ENCODE data around the gene HIF3A. TPM values are rescaled to one million over a fixed set of nuclear protein-coding genes. Genes with fewer than 3 reads are reported as not detected.

The HIF3A gene
- total and polyA plus RNA-seq, 2 of the 4 experiments (the other 2 are of a cell fraction) = 0.02 TPM; not detected in 1

DNA sequence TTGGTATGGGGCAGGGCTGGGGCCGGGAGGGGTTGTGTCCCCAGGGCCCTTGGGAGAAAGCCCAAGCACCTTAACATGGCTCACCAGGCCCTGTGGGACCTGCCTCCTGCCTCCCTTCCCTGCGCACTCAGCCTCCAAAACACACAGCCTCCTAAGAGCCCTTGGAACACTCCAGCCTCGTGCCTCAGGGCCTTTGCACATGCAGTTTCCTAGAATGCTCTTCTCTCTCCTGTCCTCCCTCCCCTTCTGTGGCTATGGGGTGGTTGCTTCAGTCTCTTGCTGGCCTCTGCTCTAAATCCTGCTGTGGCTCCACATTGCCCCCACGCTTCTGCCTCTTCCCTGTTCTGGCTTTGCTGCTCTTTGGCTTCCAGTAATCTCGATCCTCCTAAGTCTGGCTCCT, 23.7 kb downstream of the HIF3A start:
- Histone ChIP-seq H3K4me3 (ENCODE audit: insufficient read depth, low read depth, low read length) (no peak overlapping the region), H3K14ac (replicated peaks; ENCODE audit: low read depth, low read length) (no peak overlapping the region), H3K36me3 (ENCODE audit: control insufficient read depth, insufficient read depth, low read length) (no peaks in the 10 kb centered on the region), H3K4ac (ENCODE audit: low read depth, low read length) (no peak overlapping the region), H2AK9ac (replicated peaks; ENCODE audit: low read depth, low read length, poor library complexity) (no peak overlapping the region), H3K9me1 (ENCODE audit: insufficient read depth, low read length) (no peaks in the 10 kb centered on the region), H3K27ac (ENCODE audit: insufficient read depth, low read length) (no peak overlapping the region), H2BK15ac (ENCODE audit: low read depth, low read length) (no peak overlapping the region), H2AK5ac (ENCODE audit: low read depth, low read length) (no peak overlapping the region), H3K9me3 (ENCODE audit: control insufficient read depth, insufficient read depth, low read length) (no peaks in the 10 kb centered on the region; the same call in none of the 2 replicates), H3K56ac (ENCODE audit: extremely low read depth, insufficient read depth, low read length) (no peak overlapping the region), H2BK20ac (ENCODE audit: low read depth, low read length) (no peak overlapping the region), H2AFZ (replicated peaks; ENCODE audit: low read length, poor library complexity) (no peak overlapping the region), H4K8ac (ENCODE audit: low read depth in 2 of 2, low read length in 2 of 2) (no peak overlapping the region), H3K4me1 (ENCODE audit: control insufficient read depth, insufficient read depth, low read length) (no peaks in the 10 kb centered on the region), H4K5ac (ENCODE audit: low read depth, low read length) (no peak overlapping the region), H3K9ac (ENCODE audit: low read depth, low read length) (no peak overlapping the region), H3K79me1 (ENCODE audit: low read depth in 1 of 2, low read length in 2 of 2) (no peaks in the 10 kb centered on the region), H4K20me1 (ENCODE audit: insufficient read depth, low read length) (no peaks in the 10 kb centered on the region), H3K27me3 (ENCODE audit: control insufficient read depth, insufficient read depth, low read length) (peaks cover 3% of the 10 kb centered on the region; the same call in 1 of the 2 replicates), H3K4me2 (ENCODE audit: low read depth, low read length) (no peak overlapping the region), H4K91ac (ENCODE audit: insufficient read depth, low read depth, low read length) (no peak overlapping the region), H2BK120ac (ENCODE audit: low read depth, low read length) (no peak overlapping the region), H3K18ac (ENCODE audit: low read depth, low read length) (no peak overlapping the region), H3K23ac (ENCODE audit: low read depth, low read length) (no peak overlapping the region), H2BK5ac (ENCODE audit: low read depth, low read length, poor library complexity, severe bottlenecking) (no peak overlapping the region)
- BruUV-seq (replicated peaks) = no TSS peak
- ChIA-PET POLR2A (ENCODE audit: unreplicated experiment) (no interaction called here), CTCF (no interaction called here)
- in situ Hi-C loops (cut with MboI; ENCODE audit: low sequenced_read_pairs) = no loop called here
- dilution Hi-C loops (cut with HindIII; ENCODE audit: low sequenced_read_pairs, unreplicated experiment) = no loop called here
- no peak for ATAC-seq (ENCODE audit: low read depth)
- TF ChIP-seq RCOR1 (IDR thresholded peaks at IDR 0.05; ENCODE audit: insufficient replicate concordance, low read length) (no peak), RAD21 (IDR thresholded peaks at IDR 0.05; ENCODE audit: low read length) (no peak), RFX5 (IDR thresholded peaks at IDR 0.05; ENCODE audit: low read depth, low read length) (no peak), ELK1 (IDR thresholded peaks at IDR 0.05; ENCODE audit: borderline replicate concordance, low read depth, low read length) (no peak), MAZ (IDR thresholded peaks at IDR 0.05; ENCODE audit: borderline replicate concordance, low read depth, low read length) (no peak), FOS (IDR thresholded peaks at IDR 0.05; ENCODE audit: low read depth, low read length) (no peak), CHD1 (IDR thresholded peaks at IDR 0.05; ENCODE audit: low read depth, low read length) (no peak), BHLHE40 (IDR thresholded peaks at IDR 0.05; ENCODE audit: low read depth, low read length) (no peak), USF2 (IDR thresholded peaks at IDR 0.05; ENCODE audit: low read depth, low read length) (no peak), CEBPB (IDR thresholded peaks at IDR 0.05; ENCODE audit: low read depth, low read length) (no peak), POLR2A (IDR thresholded peaks at IDR 0.05; ENCODE audit: low read depth, low read length) (no peak)
- TF ChIP-seq, protein P1, sequence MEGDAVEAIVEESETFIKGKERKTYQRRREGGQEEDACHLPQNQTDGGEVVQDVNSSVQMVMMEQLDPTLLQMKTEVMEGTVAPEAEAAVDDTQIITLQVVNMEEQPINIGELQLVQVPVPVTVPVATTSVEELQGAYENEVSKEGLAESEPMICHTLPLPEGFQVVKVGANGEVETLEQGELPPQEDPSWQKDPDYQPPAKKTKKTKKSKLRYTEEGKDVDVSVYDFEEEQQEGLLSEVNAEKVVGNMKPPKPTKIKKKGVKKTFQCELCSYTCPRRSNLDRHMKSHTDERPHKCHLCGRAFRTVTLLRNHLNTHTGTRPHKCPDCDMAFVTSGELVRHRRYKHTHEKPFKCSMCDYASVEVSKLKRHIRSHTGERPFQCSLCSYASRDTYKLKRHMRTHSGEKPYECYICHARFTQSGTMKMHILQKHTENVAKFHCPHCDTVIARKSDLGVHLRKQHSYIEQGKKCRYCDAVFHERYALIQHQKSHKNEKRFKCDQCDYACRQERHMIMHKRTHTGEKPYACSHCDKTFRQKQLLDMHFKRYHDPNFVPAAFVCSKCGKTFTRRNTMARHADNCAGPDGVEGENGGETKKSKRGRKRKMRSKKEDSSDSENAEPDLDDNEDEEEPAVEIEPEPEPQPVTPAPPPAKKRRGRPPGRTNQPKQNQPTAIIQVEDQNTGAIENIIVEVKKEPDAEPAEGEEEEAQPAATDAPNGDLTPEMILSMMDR (conservative IDR thresholded peaks at IDR 0.05; ENCODE audit: low read depth, low read length) = no peak
- WGBS, 2 experiments (ENCODE audit: extremely low coverage in 2 of 2, insufficient read length in 1 of 2) = no CpG with 5 or more reads among the region's 5 CpGs
- intact Hi-C loops (cut with micrococcal nuclease) = no loop called here
- DNase-seq = no peak
